Hepatocyte (in vitro differentiated cells): ENCODE measurements around the gene SLC9A1.

Experiments used
- EZH2 ChIP-seq: fragments of 200-600 bp; sonication (generic); IDR thresholded peaks from 2 replicates; pipeline ENCODE4 v1.6.1; 2016; ENCODE audit warnings: antibody characterized with exemption, mild to moderate bottlenecking, borderline replicate concordance
- EZH2phosphoT487 ChIP-seq: fragments of 200-600 bp; sonication (generic); IDR thresholded peaks from one replicate; pipeline ENCODE4 v1.6.1; 2018; ENCODE audit warnings: antibody characterized with exemption, mild to moderate bottlenecking, low read depth, moderate library complexity; ENCODE audit not compliant: unreplicated experiment, severe bottlenecking
- TF ChIP-seq, protein P1 (sequence below): fragments of 200-600 bp; sonication (generic); IDR thresholded peaks from 2 replicates; pipeline ENCODE4 v1.5.1; 2016; ENCODE audit warnings: antibody characterized with exemption, mild to moderate bottlenecking; ENCODE audit not compliant: poor library complexity

DNA sequence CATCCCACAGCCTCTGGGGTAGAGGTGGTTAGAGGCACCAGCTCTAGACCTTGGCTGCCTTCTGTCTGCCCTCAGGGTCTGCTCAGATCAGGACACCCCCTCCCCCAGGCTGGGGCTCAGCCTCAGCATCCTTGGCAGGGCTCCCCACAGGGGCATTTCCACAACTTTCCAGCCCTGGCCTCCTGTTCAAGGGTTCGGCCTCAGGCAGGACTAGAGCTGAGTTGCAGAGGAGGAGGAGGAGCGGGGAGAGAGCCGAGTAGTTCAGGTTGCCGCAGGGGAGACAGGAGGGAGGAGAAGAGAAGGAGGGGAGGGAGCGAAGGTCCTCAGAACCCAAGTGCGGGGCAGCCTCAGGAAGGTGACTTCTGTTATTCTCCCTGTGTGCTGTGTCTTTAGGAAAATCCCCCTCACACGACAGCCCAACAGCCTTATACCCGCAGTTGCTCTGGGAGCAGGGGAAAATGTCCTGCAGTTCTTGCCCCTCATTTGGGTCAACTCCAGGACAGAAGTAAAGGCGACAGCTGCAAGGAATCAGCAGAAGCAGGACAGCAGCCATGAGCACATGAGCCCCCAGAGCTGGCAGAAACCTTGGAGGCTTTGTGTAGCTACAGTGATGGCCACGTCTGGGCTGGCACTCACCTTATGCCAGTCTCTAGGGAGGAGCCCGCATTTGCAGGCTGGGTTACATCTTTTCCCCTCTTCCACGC lies 95.8 kb downstream of the SLC9A1 start:
- TF ChIP-seq, protein P1, sequence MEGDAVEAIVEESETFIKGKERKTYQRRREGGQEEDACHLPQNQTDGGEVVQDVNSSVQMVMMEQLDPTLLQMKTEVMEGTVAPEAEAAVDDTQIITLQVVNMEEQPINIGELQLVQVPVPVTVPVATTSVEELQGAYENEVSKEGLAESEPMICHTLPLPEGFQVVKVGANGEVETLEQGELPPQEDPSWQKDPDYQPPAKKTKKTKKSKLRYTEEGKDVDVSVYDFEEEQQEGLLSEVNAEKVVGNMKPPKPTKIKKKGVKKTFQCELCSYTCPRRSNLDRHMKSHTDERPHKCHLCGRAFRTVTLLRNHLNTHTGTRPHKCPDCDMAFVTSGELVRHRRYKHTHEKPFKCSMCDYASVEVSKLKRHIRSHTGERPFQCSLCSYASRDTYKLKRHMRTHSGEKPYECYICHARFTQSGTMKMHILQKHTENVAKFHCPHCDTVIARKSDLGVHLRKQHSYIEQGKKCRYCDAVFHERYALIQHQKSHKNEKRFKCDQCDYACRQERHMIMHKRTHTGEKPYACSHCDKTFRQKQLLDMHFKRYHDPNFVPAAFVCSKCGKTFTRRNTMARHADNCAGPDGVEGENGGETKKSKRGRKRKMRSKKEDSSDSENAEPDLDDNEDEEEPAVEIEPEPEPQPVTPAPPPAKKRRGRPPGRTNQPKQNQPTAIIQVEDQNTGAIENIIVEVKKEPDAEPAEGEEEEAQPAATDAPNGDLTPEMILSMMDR: no peak
- TF ChIP-seq EZH2 (no peak), EZH2phosphoT487 (no peak)
